HG03025 (cell line): ENCODE measurements around the gene GFRAL.

ENCODE experiments used
- ATAC-seq: cut with Tn5 transposase; IDR thresholded peaks from one replicate; pipeline ENCODE4 v1.9.1; 2021; ENCODE audit warnings: mild to moderate bottlenecking, moderate library complexity; ENCODE audit not compliant: unreplicated experiment, low FRiP score

The GFRAL gene

DNA sequence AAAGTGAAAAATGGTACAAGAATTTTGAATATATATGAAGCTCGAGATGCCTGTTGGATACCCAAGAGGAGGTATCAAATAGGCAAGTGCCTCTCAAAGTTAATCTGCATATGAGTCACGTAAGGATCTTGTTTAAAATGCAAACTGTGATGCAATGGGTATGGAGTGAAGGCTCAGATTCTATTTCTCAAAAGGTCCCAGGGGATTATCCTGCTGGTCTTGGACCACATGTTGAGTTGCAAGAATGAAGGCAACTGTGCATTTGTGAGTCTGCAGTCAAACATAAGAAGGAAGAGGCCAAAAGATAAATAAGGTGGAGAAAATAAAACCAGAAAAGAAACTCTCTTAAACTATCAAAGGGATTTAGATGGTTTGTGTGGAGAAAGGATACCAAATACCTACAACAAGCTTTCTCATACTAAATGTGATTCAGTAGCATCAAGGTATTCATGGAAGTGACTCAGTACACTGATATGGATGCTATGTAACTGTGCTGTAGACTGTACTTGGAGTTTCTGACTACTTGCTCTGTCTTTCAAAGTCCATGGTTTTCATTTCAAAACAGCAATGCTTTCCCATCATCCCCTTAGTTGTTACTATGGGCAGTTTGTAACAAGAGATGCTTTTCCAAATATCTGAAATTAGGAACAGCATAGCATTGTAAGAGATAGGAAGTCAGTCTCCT, 106.3 kb downstream of the GFRAL start:
- ATAC-seq = no peak

DNA sequence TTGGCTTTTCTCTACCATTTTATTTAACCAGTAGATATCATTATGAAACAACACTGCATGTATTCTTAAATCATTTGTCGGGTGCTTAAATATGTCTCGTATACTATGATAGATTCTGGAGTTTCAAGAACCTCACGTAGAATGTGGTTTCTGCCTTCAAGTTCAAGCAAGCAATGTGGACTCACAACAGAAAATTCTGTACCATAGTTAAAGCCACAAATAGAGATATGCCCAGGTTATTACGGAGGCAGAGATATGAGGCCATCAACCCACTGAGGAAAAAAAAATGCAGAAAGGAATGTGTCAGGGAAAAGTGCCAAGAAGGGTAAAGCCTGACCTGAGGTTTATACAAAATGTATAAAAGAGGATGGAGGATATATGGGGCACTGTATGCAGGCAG, 109.9 kb downstream of the GFRAL start:
- no peak for ATAC-seq

- ATAC-seq = no peak
These were observed 110.9 kb downstream of the GFRAL start for GRCh38 chr6:55438203-55438602.

- ATAC-seq = no peak
These were observed 116.2 kb downstream of the GFRAL start for GRCh38 chr6:55443238-55444134.

GRCh38 chr6:55445648-55446204, 118.5 kb downstream of the GFRAL start:
- ATAC-seq = no peak

DNA sequence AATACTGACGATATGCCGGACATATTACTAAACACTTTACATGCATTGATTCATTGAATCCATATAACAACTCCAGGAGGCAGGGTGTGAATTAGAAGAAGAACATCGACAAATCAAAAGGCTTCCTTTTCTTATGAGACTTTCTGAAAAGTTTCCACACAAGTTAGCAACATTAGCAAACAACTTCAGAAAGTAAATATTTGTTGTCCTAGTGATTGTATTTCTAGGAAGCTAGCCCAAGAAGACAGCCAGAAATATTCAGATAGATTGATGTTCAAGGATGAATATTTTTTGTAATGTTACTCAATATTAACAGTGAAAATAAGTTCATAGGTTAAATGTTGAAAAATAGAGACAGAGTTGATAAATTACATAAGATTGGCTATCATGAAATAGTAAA, 120.6 kb downstream of the GFRAL start:
- no peak for ATAC-seq

DNA sequence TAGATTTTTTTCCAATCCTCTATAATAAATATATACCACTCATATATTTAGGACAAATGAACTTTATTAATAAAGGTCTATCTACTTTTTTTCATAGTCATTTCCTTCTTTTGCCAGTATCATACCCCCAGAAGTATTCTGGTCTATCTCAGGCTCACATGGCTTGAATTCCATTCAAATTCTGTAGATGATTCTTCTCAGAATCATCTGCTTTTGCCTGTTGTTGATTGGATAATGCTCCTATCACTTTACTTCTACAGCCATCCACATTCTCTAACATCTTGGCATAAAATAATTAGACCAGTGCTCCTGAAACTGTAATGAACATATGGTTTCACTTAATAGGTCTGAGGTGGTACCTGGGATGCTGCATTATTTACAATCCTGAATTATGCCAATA, 121.2 kb downstream of the GFRAL start:
- no peak for ATAC-seq

DNA sequence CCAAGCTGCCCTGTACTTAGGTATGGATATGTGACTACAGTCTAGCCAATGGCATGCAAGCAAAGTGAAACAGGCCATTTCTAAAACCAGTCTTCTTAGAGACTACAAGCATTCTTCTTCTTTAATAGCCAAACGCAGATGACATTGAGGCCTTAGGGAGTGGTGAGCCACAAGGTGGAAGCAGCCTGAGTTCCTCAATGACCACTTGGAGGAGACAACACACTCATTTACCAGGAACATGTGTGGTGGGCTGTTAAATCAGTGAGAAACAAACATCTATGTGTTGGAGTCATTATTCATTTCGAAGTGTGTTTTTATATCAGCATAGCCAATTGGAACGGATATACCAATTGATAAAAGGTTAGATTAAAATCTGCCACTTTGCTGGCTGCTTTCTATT, 122.0 kb downstream of the GFRAL start:
- no peak for ATAC-seq

DNA sequence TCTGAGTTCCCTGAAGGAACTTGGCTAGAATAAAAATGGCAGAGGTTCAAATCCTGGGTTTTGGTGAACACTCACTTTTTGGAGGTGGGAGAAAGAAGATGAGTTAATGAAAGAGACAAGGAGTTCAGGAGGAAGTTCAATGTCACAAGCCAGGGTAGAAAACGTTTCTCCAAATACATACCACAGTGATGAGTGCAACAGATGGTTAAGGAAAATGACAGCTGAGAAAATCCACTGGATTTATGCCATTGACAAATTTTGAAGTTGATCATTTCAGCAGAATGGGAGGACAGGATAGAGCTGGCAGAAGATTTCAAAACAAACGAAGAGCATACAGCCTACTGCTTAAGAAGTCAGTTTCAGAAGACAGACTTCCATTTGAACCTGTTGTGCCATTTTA, 122.7 kb downstream of the GFRAL start:
- ATAC-seq = no peak
